HG03521 (cell line): ENCODE measurements around the gene FAM234B.
A peak's percentile ranks its signal among the peaks of the same experiment; 100 is the strongest.

ENCODE experiments used
- ATAC-seq: cut with Tn5 transposase; IDR thresholded peaks from one replicate; pipeline ENCODE4 v1.9.1; 2021; ENCODE audit warnings: mild to moderate bottlenecking, moderate library complexity; ENCODE audit not compliant: unreplicated experiment

The FAM234B gene, protein sequence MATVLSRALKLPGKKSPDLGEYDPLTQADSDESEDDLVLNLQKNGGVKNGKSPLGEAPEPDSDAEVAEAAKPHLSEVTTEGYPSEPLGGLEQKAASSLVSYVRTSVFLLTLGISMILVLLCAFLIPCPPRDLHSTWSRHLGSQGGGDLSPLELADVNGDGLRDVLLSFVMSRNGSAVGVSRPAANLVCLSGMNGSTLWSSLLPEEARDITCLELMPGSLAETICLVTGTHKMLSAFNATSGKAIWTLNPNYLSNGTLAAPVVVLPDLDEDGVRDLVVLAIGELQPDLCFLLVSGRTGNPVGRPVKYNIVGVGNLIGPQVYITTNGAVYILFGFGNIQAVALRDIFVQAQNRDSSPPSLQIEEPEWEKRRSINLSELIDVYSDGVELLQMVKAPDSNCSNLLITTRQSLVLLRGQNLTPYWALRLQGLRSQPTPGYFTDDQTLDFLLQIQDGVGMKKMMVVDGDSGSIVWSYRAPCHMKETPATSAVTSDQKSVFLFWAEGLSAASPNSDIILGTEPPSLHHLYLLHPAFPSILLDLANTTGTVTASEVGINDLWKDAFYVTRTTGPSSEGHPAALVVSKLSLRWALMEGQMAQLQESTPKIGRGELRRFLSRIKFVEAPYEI

DNA sequence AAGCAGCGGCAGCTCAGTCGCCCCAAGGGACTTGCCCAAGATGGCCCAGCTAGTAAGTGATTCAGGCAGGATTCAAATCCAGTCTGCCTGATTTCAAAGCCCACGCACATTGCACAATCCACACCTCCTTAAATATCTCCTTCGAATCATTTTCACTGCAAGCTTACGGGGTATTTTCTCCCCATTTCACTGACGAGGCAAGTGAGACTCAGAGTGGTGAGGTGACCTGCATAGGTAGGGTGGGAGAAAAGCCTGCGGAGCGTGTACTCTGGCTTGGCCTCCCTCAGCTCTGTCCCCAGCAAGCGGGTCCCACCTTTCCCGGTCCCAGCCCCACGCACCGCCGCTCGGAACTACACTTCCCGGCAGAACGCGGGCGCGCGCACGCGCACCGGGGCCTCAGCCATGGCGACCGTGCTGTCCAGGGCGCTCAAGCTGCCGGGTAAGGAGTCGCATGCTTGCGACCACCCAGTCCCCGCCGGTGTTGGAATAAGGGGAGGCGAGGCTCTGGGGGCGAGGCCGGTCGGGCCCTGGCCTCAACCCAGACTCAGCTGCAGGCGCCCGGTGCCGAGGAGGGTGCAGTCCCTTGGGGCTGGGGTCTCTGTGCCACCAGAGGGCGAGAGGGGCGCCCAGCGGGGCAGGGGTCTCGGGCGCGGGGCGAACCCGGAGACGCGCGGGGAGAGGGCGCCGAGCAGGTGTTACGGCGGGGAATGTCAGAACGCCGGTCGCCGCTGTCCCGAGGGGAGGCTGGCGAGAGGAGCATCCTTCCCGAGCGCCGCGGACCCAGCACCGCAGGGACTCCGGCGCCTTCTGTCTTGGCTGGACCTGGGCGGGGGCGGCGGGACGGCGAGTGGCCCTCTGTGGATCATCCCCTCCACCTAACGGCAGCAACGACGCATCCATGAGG is at the start of gene FAM234B:
TSS of gene FAM234B (plus strand) at position 380 of the 904 bp plus-strand sequence. CDS start at position 403, 23 bp downstream.
- peak; percentile 71 for ATAC-seq

DNA sequence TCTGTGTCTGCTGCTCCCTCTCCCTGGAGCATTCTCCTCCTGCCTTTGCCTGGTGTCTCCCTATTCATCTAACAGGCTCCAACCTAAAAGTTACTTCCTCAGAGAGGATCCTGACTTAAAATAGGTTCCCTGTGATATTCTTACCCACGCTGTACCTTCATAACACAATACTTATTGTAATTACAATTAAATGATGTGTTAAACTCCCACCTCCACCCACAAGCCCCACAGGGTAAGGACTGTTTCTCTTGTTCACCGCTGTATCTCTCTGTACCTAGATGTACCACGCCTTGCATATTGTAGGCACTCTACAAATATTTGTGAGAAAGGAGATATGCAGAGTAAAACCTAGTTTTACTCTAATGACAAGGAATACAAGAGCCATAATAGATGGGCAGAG is 49.1 kb upstream of the FAM234B start:
- no peak for ATAC-seq

DNA sequence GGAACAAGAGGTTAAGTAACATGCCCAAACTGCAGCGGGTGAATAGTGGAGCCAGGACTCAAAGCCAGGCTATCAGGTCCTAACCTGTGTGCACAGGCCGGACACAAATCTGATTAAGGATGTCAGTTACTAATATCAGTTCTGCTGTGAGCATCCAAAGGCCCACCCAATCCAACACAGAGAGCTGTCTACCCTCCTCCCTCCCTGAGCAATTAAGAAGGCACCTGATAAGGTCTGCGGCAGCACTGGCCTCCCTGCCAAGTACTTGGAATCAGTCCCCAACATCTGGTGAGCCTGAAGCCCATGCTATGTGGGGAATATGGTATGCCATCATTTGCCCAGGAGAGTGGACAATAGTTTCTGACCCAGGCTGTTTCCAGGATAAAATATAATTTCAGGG is 48.0 kb upstream of the FAM234B start:
- ATAC-seq: no peak

DNA sequence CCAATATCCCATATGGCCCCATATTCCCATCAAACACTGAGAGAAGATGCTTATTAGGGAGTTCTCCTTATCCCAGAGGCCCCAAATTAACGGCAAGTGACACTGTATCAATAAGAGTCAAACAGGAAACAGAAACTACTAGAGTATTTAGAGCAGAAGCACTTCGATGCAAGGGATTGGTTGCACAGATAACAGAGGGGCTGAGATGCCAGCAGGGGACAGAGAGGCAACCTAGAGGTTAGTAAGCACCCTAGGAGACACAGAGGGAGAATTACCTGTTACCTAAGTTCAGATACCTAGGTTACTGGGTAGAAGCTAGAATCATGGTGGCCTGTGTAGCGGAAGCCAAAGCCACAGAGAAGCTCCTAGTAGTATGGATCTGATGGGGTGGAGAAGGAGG is 47.0 kb upstream of the FAM234B start:
- ATAC-seq: no peak

DNA sequence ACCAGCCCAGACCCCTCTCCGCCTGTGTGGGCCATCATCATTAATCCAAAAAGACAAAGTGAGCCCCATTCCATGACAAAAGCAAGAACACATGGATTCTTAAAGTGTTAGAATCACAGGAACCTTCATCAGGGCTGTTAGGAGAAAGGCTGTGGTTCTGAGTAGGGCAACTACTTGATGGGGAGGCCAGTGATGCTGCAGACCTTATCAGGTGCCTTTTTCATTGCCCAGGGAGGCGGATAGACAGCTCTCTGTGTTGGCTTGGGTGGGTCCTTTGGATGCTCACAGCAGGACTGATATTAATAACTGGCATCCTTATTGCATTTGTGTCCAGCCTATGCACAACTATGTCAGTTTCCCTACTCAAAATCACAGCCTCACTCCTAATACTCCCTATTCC is 46.4 kb upstream of the FAM234B start:
- ATAC-seq: no peak

DNA sequence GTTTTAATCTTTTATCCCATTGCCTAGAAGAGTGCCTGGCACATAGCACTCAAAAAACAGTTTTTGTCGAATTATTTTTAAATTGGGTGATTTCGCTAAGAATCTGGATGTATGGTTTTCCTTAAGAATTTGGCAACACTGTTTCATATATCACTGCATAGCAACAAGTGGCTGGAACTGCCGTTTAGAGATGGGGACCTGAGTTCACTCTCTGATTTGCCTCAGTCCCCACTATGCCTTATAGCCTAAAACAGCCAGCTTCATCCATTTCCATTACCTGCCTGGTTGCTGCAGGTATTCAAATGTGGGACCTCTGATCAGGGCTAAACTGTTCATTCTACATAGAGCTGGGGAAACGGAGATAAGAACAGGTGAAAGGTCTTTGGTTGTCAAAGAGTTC is 45.9 kb upstream of the FAM234B start:
- ATAC-seq: no peak

DNA sequence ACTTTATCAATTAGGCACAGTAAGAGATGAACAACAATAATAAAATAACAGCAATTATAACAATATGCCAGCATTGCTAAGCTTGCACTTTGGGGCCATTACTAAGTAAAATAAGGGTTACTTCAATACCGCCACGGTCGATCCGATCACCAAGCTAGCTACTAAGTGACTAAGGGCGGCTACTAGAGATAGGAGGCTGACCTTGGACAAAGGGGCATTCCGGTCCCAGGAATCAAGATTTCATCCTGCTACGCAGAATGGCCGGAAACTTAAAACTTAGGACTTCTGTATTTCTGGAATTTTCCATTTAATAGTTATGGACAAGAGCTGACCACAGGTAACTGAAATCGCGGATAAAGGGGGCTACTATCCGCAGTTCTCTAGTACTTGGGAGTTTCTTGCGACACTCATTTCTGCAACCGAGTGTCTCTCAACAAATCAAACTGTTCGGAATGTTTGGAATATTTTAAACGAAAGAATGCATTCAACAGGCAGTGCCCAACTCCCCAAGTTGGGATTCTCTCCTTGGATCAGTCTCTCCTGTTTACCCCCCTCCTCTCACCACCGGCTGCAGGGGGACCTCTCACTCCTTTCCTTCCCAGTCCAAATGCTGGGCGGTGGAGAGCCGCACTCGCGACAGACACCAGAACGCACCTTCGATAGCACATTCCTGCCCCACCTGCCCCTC is 44.8 kb upstream of the FAM234B start:
- no peak for ATAC-seq

GRCh38 chr12:12999959-13000615 is 44.1 kb upstream of the FAM234B start, which contains the start of gene HEBP1:
Gene HEBP1, minus strand, starts transcription at chr12:13000265. Its CDS starts 151 bp downstream, at chr12:13000114.
- ATAC-seq: peak; percentile 91

DNA sequence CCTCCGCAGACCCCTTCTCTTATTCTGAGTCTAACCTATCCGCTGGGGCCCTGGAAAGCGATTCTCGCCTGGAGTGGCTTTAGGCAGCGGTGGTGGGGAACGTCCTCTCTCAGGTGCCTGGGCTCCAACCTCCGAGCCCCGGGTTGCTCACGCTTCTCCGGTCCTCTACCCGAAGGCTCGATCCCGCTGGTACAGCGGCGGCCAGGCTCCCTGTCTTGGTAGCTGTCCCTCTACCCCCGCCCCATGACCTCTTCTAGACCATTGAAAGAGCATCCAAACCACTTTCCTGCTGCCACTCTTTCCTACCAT is 43.6 kb upstream of the FAM234B start:
- ATAC-seq: peak; percentile 20

- ATAC-seq: no peak
Observed at GRCh38 chr12:13000925-13001774, 43.0 kb upstream of the FAM234B start.

DNA sequence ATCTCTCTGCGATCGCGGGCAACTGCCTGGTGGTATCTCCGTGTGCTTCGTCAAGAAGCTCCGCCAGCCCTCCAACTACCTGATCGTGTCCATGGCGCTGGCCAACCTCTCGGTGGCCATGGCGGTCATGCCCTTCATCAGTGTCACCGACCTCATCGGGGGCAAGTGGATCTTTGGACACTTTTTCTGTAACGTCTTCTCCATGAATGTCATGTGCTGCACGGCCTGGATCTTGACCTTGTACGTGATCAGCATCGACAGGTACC is 42.5 kb upstream of the FAM234B start:
- no peak for ATAC-seq

DNA sequence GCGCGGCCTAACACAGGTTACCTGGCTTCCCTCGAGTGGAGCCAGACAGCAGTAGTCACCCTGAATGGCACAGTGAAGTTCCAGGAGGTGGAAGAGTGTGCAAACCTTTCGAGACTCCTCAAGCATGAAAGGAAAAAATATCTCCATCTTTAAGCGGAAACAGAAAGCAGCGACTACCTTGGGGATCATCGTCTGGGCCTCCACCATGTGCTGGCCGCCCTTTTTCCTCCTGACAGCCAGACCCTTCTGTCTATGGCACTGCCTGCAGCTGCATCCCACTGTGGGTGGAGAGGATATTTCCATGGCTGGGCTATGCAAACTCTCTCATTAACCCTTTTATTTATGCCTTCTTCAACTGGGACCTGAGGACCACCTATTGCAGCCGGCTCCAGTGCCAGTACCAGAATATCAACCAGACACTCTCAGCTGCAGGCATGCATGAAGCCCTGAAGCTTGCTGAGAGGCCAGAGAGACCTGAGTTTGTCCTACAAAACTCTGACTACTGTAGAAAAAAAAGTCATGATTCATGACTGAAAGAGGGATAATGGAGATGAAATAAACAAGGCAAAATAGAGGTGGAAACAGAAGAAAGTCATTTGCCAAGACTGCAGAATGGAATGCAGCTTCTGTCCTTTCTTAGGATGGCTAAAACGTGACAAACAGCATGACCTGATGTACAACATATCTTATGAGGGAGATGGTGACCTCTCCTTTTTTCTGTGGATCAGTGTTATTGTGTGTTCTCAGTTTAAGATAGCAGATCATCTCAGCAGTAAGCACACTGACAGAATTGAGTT is 41.7 kb upstream of the FAM234B start:
- ATAC-seq: no peak

DNA sequence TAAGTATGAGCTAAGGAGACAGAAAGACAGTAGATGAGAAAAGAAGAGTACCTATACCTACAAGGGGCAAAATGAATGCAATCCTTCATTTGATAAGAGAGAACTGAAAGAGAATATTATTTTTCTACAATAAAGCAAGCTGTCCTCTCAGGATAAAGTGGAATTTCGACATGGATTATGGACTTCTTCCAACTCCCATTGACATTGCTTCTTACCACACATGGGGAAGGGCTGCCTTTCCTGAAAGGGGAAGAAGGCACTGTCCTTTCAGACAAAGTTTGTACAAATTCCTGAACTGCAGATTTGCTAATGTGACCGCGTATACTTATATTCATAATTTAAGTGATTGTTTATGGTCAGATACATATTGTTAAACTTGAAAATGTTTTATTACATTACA is 39.8 kb upstream of the FAM234B start:
- ATAC-seq: no peak

- no peak for ATAC-seq
Observed at GRCh38 chr12:13004986-13005385, 39.2 kb upstream of the FAM234B start.

DNA sequence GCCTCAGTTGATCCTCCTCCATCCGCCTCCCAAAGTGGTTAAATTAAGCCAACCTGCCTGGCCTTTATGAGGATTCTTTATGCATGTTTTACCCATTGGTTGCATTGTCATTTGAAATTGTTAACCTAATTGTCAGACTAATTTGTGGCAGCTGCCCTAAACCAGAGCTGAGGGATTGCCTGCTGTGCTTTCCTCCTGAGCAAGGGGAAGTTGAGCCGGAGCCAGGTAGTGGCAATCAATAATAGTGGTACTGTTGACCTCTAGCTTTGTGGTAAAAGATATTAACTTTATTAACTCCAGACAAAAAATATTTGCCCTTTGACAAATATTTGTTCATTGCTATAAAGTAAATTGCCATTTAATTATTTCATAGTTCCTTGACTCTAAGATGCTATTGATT is 38.5 kb upstream of the FAM234B start:
- ATAC-seq: no peak

DNA sequence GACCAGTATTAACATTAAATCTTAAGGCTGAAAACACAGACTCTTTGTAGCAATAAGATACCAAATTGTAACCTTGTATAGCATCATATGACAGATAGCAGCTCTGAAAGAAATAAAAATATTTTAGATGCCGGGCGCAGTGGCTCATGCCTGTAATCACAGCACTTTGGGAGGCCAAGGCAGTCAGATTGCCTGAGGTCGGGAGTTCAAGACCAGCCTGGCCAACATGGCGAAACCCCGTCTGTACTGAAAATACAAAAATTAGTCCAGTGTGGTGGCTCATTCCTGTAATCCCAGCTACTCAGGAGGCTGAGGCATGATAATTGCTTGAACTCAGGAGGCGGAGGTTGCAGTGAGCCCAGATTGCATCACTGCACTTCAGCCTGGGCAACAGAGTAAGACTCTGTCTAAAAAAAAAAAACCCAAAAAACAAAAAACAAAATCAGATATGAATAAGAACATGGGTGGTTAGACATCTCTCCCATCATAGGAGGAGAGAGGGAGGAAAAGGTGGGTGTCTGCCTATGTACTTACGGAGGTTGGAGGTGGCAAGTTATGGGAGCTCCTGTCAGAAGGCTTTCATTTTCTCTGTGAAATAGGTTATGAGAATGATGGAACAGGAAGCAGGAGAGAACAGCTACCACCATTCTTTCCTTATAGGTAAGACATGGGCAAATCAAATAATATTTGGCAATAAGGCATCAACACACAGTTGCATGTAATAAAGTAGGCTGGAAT is 36.5 kb upstream of the FAM234B start:
- no peak for ATAC-seq

- ATAC-seq: no peak
Observed at GRCh38 chr12:13008741-13009380, 35.3 kb upstream of the FAM234B start.

- no peak for ATAC-seq
Observed at GRCh38 chr12:13011098-13011497, 33.1 kb upstream of the FAM234B start.
